ENCODE data around the gene RNF32.
"Not testable (repeated sequence)": the region's sequence is repeated elsewhere in the genome, so short reads cannot be mapped to it uniquely, and the experiment has no call there.

The RNF32 gene

DNA sequence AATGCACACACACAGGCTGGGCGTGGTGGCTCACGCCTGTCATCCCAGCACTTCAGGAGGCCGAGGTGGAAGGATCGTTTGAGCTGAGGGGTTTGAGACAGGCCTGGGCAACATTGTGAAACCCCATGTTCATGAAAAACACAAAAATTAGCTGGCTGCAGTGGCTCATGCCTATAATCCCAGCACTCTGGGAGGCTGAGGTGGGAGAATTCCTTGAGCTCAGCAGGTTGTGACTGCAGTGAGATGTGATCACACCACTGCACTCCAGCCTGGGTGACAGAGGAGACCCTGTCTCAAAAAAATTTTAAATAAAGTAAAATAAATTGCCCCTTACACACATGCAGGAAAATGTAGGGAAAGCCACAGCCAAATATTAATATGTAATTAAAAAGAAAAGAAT is 44.1 kb downstream of the RNF32 start:
- Mint-ChIP-seq H3K9me3 (no peaks in the 10 kb centered on the region), H3K4me1 (no peaks in the 10 kb centered on the region), H3K27me3 (no peaks in the 10 kb centered on the region), H3K4me3 (no peak overlapping the region), H3K36me3 (peaks cover 17 to 25% of the 10 kb centered on the region in 2 donors), H3K27ac (peak overlapping the region; percentile 4)
- ATAC-seq (replicated peaks) (no peak), DNase-seq (no peak)

DNA sequence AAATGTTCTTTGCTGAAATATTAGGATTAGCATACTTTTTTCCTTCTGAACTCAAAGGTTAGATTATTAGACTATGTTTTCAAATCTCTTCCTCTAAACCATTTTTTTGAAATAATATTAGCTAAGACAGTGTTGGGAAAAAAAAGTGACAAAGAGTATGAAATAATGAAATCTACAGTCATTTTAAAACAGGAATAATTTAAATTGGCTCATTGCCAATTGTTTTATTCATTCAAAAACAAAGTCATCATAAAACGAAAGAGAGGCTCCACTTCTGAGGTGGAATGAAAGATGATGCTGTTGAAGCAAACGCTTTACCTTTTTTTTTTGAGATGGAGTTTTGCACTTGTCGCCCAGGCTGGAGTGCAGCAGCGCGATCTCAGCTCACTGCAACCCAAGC is 51.2 kb downstream of the RNF32 start:
- no peak for DNase-seq
- Mint-ChIP-seq H3K9me3 (peaks cover 12 to 15% of the 10 kb centered on the region in 2 donors), H3K36me3 (peaks cover 35 to 37% of the 10 kb centered on the region in 2 donors), H3K27ac (no peak overlapping the region), H3K4me3 (no peak overlapping the region), H3K27me3 (no peaks in the 10 kb centered on the region), H3K4me1 (peaks cover 3 to 5% of the 10 kb centered on the region in 2 donors)
- no peak for ATAC-seq (replicated peaks)

DNA sequence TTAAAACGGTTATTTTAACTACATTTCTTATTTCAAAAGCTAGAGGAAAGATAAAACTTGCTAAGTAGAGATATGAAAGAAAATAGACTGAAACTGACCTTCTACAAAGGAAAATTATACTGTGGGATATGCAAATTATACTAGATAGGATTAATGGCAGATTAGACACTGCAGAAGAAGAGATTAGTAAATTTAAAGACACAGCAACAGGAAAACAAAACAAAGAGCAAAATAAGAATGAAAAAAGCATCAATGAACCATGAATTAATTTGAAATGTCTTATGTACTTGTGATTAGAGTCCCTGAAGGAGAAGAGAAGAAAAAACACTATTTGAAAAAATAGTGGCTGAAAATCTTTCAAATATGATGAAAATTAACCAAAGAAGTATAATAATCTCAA is 52.3 kb downstream of the RNF32 start:
- ATAC-seq (replicated peaks) (no peak), DNase-seq (no peak)
- Mint-ChIP-seq H3K4me1 (peaks cover 3 to 5% of the 10 kb centered on the region in 2 donors), H3K27me3 (no peaks in the 10 kb centered on the region), H3K36me3 (peaks cover 42 to 48% of the 10 kb centered on the region in 2 donors), H3K9me3 (peaks cover 17 to 18% of the 10 kb centered on the region in 2 donors), H3K27ac (no peak overlapping the region), H3K4me3 (no peak overlapping the region)

DNA sequence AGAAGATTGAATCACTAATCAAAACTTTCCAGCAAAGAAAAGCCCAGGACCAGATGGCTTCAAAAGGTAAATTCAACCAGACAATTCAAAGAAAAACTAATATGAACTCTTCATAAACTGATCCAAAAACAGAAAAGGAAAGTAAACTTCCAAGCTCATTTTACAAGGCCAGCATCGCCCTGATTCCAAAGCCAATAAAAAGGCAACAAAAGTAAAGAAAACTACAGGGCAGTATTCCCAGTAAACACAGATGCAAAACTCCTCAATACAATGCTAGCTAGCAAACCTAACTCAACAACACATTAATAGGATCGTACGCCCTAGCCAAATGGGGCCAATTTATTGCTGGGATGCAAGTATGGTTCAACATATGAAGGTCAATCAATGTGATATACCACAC is 53.1 kb downstream of the RNF32 start:
- Mint-ChIP-seq H3K27me3 (no peaks in the 10 kb centered on the region), H3K27ac (no peak overlapping the region), H3K9me3 (peaks cover 18 to 19% of the 10 kb centered on the region in 2 donors), H3K4me3 (no peak overlapping the region), H3K36me3 (peaks cover 49 to 56% of the 10 kb centered on the region in 2 donors), H3K4me1 (peaks cover 3 to 5% of the 10 kb centered on the region in 2 donors)
- no peak for DNase-seq
- no peak for ATAC-seq (replicated peaks)

DNA sequence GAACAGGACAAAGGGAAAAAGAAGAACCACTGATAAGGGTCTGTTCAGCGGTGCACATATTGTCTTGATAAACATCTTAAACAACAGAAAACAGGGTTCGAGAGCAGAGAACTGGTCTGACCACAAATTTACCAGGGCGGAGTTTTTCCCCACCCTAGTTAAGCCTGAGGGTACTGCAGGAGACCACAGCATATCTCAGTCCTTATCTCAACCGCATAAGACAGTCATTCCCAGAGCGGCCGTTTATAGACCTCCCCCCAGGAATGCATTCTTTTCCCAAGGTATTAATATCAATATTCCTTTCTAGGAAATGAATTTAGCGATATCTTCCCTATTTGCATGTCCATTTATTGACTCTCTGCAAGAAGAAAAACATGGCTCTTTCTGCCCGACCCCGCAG is 56.7 kb downstream of the RNF32 start:
- Mint-ChIP-seq H3K9me3 (peaks cover 21 to 27% of the 10 kb centered on the region in 2 donors), H3K36me3 (peaks cover 67 to 76% of the 10 kb centered on the region in 2 donors)
- not testable (repeated sequence) for ATAC-seq (replicated peaks); H3K4me3 Mint-ChIP-seq; H3K27me3 Mint-ChIP-seq; DNase-seq; H3K4me1 Mint-ChIP-seq; H3K27ac Mint-ChIP-seq

DNA sequence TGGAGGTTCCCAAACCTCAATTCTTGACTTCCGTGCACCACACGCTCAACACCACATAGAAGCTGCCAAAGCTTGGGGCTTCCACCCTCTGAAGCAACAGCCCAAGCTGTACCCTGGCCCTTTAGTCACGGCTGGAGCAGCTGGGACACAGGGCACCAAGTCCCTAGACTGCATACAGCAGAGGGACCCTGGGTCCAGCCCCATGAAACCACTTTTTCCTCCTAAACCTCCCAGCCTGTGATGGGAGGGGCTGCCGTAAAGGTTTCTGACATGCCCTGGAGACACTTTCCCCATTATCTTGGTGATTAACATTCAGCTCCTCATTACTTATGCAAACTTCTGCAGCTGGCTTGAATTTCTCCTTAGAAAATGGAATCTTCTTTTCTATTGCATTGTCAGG is 57.9 kb downstream of the RNF32 start:
- H3K4me3 Mint-ChIP-seq; H3K27me3 Mint-ChIP-seq; H3K27ac Mint-ChIP-seq; ATAC-seq (replicated peaks); H3K4me1 Mint-ChIP-seq; DNase-seq: not testable (repeated sequence)
- peaks cover 67 to 77% of the 10 kb centered on the region in 2 donors for H3K36me3 Mint-ChIP-seq
- peaks cover 17 to 26% of the 10 kb centered on the region in 2 donors for H3K9me3 Mint-ChIP-seq

DNA sequence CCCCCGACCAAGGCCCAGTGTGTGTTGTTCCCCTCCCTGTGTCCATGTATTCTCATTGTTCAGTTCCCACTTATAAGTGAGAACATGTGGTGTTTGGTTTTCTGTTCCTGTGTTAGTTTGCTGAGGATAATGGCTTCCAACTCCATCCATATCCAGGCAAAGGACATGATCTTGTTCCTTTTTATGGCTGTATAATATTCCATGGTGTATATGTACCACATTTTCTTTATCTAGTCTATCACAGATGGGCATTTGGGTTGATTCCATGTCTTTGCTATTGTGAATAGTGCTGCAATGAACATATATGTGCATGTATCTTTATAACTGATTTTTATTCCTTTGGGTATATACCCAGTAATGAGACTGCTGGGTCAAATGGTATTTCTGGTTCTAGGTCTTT is 61.2 kb downstream of the RNF32 start:
- Mint-ChIP-seq H3K36me3 (peaks cover 68 to 80% of the 10 kb centered on the region in 2 donors), H3K9me3 (peaks cover 15 to 20% of the 10 kb centered on the region in 2 donors), H3K4me1 (peaks cover 8 to 12% of the 10 kb centered on the region in 2 donors)
- not testable (repeated sequence) for H3K27ac Mint-ChIP-seq; DNase-seq; ATAC-seq (replicated peaks); H3K27me3 Mint-ChIP-seq; H3K4me3 Mint-ChIP-seq

DNA sequence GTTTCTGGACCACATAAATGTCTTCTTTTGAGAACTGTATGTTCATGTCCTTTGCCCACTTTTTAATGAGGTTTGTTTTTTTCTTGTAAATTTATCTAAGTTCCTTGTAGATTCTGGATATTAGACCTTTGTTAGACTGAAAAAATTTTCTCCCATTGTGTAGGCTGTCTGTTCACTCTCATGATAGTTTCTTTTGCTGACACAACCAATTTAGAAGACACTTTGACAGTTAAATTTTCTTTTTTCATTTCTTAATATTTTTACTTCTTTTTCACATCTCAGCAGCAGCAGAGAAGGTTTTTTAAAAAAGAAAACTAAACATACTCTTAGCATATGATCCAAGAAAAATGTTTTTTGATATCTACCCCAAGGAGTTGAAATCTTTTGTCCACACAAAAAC is 61.8 kb downstream of the RNF32 start:
- no peak overlapping the region for H3K27ac Mint-ChIP-seq
- peaks cover 14 to 18% of the 10 kb centered on the region in 2 donors for H3K9me3 Mint-ChIP-seq
- no peaks in the 10 kb centered on the region for H3K27me3 Mint-ChIP-seq
- ATAC-seq (replicated peaks) (no peak), DNase-seq (no peak)
- peaks cover 8 to 12% of the 10 kb centered on the region in 2 donors for H3K4me1 Mint-ChIP-seq
- H3K4me3 Mint-ChIP-seq = no peak overlapping the region
- peaks cover 71 to 80% of the 10 kb centered on the region in 2 donors for H3K36me3 Mint-ChIP-seq

DNA sequence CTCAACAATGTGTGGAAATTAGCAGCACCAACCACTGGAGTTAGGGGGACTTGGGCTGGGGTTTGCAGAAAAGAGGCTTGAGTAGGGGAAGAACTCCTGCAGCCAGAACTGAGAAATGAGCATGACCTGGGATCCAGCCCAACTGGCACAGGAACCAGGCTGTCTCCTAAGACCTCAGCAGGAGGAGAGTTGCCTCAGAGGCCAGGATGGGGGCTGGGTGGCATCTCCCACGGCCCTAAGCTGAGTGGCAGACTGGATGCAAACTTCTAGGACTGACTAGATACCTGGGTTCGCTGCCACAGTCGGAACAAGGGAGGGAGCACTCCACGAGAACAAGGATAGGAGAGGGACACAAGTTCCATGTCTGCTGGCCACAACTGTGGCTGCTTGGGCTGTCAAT is 62.6 kb downstream of the RNF32 start:
- peaks cover 71 to 80% of the 10 kb centered on the region in 2 donors for H3K36me3 Mint-ChIP-seq
- H3K9me3 Mint-ChIP-seq = peaks cover 14 to 15% of the 10 kb centered on the region in 2 donors
- H3K4me1 Mint-ChIP-seq = peaks cover 8 to 12% of the 10 kb centered on the region in 2 donors
- H3K27me3 Mint-ChIP-seq = no peaks in the 10 kb centered on the region
- H3K27ac Mint-ChIP-seq = no peak overlapping the region
- no peak for DNase-seq
- ATAC-seq (replicated peaks) = no peak
- no peak overlapping the region for H3K4me3 Mint-ChIP-seq

DNA sequence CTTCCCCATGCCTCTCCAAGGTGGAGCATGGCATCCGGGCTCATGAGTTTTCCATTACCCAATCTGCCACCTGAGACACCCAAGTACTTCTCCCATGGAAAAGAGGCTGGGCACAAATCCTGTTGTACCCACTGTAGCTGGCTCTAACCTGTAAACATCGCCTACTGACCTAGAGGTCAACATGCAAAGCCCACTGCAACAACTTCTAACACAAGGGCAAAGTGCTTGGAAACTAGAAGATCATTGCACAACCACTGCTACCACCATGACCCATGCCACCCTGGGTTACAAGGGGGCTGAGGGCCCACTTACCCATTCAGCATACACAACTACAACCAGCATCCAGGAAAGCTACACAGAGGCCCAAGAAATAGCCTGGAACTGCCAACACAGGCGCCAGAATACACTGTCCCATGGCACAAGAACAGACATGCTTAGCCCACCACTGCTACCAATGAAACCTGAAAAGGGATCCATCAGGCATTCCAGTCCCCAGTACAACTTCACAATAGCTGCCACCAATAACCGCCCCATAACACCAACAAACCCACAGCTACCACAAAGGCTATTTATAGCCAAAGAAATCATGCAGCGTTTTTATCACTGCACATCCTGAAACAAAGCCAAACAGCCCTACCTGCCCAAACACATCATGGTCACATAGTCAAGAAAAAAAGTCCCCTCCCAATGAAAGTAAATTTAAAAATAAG is 63.4 kb downstream of the RNF32 start:
- ATAC-seq (replicated peaks) = no peak
- Mint-ChIP-seq H3K36me3 (peaks cover 71 to 80% of the 10 kb centered on the region in 2 donors), H3K4me3 (no peak overlapping the region), H3K27ac (peak overlapping the region; percentile 42), H3K27me3 (no peaks in the 10 kb centered on the region), H3K9me3 (peaks cover 14 to 17% of the 10 kb centered on the region in 2 donors), H3K4me1 (peaks cover 8 to 12% of the 10 kb centered on the region in 2 donors)
- DNase-seq = no peak

DNA sequence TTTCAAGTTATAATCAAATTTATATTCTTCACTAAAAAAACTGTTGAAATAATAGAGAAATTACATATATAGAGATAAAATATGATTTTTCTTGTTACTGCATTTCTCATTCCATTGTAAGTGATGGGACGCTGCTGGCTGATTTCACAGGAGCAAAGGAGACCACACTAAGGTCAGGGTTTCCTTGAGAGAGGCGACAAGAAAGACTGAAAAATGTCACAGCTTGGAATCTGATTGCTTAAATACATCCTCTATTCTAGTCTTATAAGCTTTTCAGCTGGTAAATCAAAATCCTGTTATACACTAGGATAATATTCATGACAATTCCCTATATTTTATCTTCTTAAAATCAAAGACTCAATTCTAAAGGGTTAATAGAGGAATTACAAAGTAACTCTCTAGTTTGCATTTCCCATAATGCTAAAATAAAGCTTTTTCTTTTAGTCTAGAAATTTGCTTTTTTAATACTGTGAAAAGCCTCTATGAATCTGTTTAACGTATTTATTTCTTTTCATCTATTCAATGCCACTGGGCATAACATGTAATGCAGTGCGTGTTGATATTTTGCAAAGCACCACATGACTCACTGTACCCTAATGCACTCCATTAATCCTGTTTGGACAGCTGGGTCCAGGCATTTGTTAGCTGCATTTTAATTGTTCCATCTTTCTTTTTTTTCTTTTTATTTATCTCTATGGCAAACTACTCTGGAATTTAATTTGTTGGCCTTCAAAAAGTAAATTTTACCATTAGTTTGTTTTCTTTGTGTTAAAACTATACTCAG is 81.7 kb downstream of the RNF32 start:
- Mint-ChIP-seq H3K4me3 (no peak overlapping the region), H3K27me3 (no peaks in the 10 kb centered on the region), H3K4me1 (no peaks in the 10 kb centered on the region), H3K27ac (no peak overlapping the region), H3K36me3 (peaks cover 14 to 20% of the 10 kb centered on the region in 2 donors), H3K9me3 (no peaks in the 10 kb centered on the region)
- ATAC-seq (replicated peaks) = no peak
- no peak for DNase-seq

DNA sequence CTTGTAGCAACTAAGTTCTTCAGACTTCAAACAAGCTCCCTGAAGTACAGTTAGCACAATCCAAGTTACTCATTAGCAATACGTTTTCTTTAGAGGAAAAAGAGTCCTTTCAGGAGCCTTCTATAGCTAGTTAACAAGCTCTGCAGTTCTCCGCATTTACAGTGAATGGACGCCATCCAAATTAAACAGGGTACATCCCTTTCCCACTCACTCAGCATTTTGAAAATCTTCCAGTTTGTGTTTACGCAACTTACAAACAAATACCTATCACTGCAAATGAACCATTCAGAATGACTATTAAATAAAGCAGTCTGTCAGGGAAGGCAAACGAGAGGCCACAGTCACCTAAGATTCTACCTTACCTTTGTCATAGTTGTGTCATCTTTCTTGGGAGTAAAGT is 84.5 kb downstream of the RNF32 start:
- ATAC-seq (replicated peaks) (no peak), DNase-seq (no peak)
- H3K4me1 Mint-ChIP-seq = no peaks in the 10 kb centered on the region
- H3K27me3 Mint-ChIP-seq = no peaks in the 10 kb centered on the region
- no peak overlapping the region for H3K4me3 Mint-ChIP-seq
- peaks cover 9 to 15% of the 10 kb centered on the region in 2 donors for H3K36me3 Mint-ChIP-seq
- H3K9me3 Mint-ChIP-seq = no peaks in the 10 kb centered on the region
- H3K27ac Mint-ChIP-seq = no peak overlapping the region

DNA sequence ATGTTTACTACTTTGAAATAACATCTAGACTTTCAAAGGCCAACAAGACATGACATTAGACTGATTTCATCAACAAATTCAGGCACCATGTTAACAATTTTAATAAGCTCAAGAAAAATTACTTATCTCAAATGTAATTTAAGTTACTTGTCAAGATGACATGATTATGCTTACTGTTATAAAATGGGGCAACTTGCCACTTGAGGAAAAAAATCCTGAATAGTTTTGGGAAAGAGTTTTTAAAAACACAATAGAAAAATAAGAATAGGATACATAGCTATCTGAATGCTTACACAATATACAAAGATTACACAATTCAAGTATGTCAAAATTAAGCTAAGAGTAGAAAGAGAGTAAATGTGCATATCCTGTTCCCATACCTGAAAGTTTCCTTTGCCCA is 85.4 kb downstream of the RNF32 start:
- Mint-ChIP-seq H3K36me3 (peaks cover 9 to 18% of the 10 kb centered on the region in 2 donors), H3K4me1 (no peaks in the 10 kb centered on the region), H3K9me3 (no peaks in the 10 kb centered on the region), H3K27ac (no peak overlapping the region), H3K4me3 (no peak overlapping the region), H3K27me3 (no peaks in the 10 kb centered on the region)
- DNase-seq = no peak
- ATAC-seq (replicated peaks) = no peak

Data from stimulated activated naive B cell treated with anti-CD40 and anti-IgM and Interleukin-4, amounts not matched to agents 10 μg/mL and 1 μg/mL and 100 μg/mL, for 72 hours (primary cell).